HL-60/S4 (cell line): Measurements from ENCODE around the gene ELMOD3.
"Not testable (repeated sequence)": the region's sequence is repeated elsewhere in the genome, so short reads cannot be mapped to it uniquely, and the experiment has no call there.

Experiments used
- in situ Hi-C: fragments of 300-500 bp; cut with MboI; formaldehyde crosslinking; loops from 2 replicates; pipeline ENCODE4 v1.14.3; 2022; ENCODE audit warnings: low sequenced_read_pairs

The ELMOD3 gene

DNA sequence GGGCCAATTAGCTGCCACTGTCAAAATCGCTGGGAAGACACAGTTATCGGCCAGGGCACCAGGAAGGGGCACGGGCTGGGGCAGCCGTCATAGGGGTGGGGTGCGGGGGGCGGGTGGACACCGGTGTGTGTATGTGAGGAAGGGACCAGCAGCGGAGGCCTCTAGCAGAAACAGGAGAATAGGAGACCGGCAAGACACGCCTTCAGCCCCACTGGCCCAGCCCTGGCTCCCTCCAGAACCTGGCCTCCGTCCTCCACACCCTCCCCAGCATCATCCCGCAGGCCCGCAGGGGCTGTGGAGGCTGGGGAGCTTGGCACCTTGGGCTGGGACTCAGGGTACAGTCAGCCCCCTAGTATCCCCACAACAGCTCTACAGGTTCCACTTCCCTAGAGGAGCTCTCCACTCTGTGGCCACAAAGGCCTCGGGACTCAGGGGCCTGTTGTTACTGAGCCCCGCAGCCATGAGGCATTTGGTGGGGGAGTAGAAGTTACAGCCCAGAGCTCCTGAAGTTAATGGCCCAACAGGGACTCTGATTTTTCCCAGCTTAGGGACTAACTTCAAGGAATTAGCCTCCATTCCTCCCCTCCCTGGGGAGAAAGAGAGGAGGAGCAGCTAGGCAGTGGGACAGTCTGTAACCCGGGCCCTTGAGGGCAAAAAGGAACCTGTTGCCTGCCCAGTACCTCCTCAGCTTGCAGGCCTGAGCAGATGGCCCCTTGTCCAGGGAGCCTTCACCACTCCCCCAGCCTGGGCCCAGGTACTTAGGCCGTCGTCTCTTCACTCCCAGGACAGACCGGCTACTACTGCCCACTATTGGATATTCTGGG is 83.8 kb downstream of the ELMOD3 start:
- in situ Hi-C loops, result no loop called here

DNA sequence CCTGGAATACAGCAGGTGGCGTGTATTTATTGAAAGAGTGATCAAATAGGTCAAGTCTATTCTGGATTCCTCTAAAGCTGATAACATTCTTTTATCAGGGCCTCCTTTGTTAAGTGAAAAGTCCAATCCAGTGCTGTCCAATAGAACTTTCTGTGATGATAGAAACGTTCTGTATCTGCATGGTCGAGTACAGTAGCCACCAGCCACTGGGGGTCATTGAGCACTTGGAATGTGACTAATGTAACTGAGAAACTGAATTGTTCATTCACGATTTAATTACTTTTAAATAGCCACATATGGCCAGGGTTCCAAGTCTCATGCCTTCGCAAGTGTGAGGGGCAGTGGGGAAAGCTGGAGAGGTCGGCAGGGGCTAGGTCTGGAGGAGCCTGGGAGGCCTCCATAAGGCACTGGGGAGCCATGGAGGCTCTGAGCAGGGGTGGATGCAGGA is 84.5 kb downstream of the ELMOD3 start:
- in situ Hi-C loops, result no loop called here

DNA sequence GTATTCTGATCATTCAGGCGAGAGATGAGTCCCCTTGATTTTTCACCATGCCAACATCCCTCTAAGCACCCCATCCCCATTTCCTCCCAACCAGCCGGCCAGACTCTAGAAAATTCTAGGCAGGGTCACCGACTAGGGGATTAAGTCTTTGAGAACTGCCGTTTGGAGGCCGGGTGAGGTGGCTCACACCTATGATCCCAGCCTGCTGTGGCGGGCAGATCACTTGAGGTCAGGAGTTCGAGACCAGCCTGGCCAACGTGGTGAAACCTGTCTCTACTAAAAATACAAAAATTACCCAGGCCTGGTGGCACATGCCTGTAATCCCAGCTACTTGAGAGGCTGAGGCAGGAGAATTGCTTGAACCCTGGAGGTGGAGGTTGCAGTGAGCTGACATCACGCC is 85.0 kb downstream of the ELMOD3 start:
- in situ Hi-C loops, result not testable (repeated sequence)

DNA sequence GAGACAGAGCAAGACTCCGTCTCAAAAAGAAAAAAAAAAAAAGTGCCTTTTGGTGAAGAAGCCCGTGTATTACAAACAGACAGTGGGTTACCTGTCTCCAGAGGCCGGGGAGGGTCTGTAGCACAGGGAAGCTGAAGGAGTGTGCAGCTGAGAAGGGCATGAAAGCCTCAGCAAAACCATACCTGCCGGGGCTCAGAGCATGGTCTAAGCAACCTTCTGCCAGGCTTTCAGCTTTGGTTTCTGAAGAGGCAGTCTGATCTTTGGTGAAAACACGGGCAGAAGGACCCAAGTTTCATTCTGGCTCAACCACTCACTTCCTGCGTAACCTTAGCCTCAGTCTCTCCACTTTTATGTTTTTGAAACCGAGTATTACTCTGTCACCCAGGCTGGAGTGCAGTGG is 85.4 kb downstream of the ELMOD3 start:
- in situ Hi-C loops, result no loop called here

DNA sequence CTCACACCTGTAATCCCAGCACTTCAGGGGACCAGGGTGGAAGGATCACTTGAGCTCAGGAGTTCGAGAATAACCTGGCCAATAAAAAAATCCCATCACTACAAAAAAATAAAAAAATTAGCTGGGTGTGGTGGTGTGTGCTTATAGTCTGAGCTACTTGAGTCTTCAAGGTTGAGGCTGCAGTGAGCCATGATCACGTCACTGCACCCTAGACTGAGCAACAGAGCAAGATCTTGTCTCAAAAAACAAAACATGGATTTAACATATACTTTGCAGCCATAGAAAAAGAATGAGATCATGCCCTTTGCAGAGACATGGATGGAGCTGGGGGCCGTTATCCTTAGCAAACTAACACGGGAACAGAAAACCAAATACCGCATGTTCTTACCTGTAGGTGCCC is 86.2 kb downstream of the ELMOD3 start:
- in situ Hi-C loops, result no loop called here
